ENCODE results near the gene ZER1. TPM values are rescaled to one million over a fixed set of nuclear protein-coding genes. Genes with fewer than 3 reads are reported as not detected.

ZER1 gene
- total RNA-seq, 2 donors from 2014 or later, result 25.7 to 41.9 TPM

- intact Hi-C loops (cut with DNase I), result no loop called here
- H3K9me3 ChIP-seq, result no peaks in the 10 kb centered on the region
- no peak for TF ChIP-seq CTCF (IDR thresholded peaks at IDR 0.05)
- no peak for TF ChIP-seq POLR2A (IDR thresholded peaks at IDR 0.05)
- H3K4me3 ChIP-seq, result no peak overlapping the region
- no peaks in the 10 kb centered on the region for H3K36me3 ChIP-seq (replicated peaks in 1 of 2; ENCODE audit: insufficient read depth in 1 of 2, low read depth in 2 of 2)
- H3K4me1 ChIP-seq, result peaks cover 46% of the 10 kb centered on the region
- DNase-seq, result no peak
- no peaks in the 10 kb centered on the region for H3K27me3 ChIP-seq
- H3K27ac ChIP-seq, result peak overlapping the region in 1 of 4 donors; percentile 37
- ATAC-seq, result peak; percentile 31
- 22% methylated on average over 3 of the region's 3 CpGs for whole genome bisulfite sequencing, 2 donors
Observed at GRCh38 chr9:128765499-128765898, 6.2 kb downstream of the ZER1 start.

GRCh38 chr9:128764361-128764760, 7.4 kb downstream of the ZER1 start:
- ATAC-seq (no peak), DNase-seq (no peak)
- H3K4me1 ChIP-seq, result peaks cover 34% of the 10 kb centered on the region
- no peaks in the 10 kb centered on the region for H3K36me3 ChIP-seq (replicated peaks in 1 of 2; ENCODE audit: insufficient read depth in 1 of 2, low read depth in 2 of 2)
- 75% methylated on average over 6 of the region's 6 CpGs; no CpG with 5 or more reads in 1 of the 2 donors for WGBS, 2 donors
- no peaks in the 10 kb centered on the region for H3K27me3 ChIP-seq
- TF ChIP-seq POLR2A (IDR thresholded peaks at IDR 0.05) (no peak), CTCF (IDR thresholded peaks at IDR 0.05) (no peak)
- peak overlapping the region in 2 of 4 donors; percentile 15 to 28 for H3K27ac ChIP-seq
- no peak overlapping the region for H3K4me3 ChIP-seq
- intact Hi-C loops (cut with DNase I), result no loop called here
- H3K9me3 ChIP-seq, result no peaks in the 10 kb centered on the region

- intact Hi-C loops (cut with DNase I), result no loop called here
- DNase-seq (no peak), ATAC-seq (no peak)
- Histone ChIP-seq H3K4me3 (no peak overlapping the region), H3K36me3 (replicated peaks in 1 of 2; ENCODE audit: insufficient read depth in 1 of 2, low read depth in 2 of 2) (no peaks in the 10 kb centered on the region), H3K27me3 (no peaks in the 10 kb centered on the region), H3K4me1 (peaks cover 28% of the 10 kb centered on the region), H3K9me3 (no peaks in the 10 kb centered on the region), H3K27ac (peak overlapping the region in 2 of 4 donors; percentile 4 to 18)
- TF ChIP-seq CTCF (IDR thresholded peaks at IDR 0.05), result no peak
- TF ChIP-seq POLR2A (IDR thresholded peaks at IDR 0.05), result no peak
- WGBS, 2 donors, result 60 to 62% methylated on average over 9 of the region's 9 CpGs
Observed at GRCh38 chr9:128762671-128763449, 8.9 kb downstream of the ZER1 start.

- Histone ChIP-seq H3K9me3 (no peaks in the 10 kb centered on the region), H3K36me3 (replicated peaks in 1 of 2; ENCODE audit: insufficient read depth in 1 of 2, low read depth in 2 of 2) (no peaks in the 10 kb centered on the region), H3K27ac (no peak overlapping the region), H3K4me3 (no peak overlapping the region), H3K27me3 (no peaks in the 10 kb centered on the region), H3K4me1 (peaks cover 2% of the 10 kb centered on the region)
- intact Hi-C loops (cut with DNase I), result no loop called here
- WGBS, 2 donors, result 77 to 92% methylated on average over 6 of the region's 6 CpGs
- TF ChIP-seq POLR2A (IDR thresholded peaks at IDR 0.05) (no peak), CTCF (IDR thresholded peaks at IDR 0.05) (no peak)
- no peak for ATAC-seq
- no peak for DNase-seq
Observed at GRCh38 chr9:128757602-128758001, 14.1 kb downstream of the ZER1 start.

GRCh38 chr9:128753627-128754026, 18.1 kb downstream of the ZER1 start:
- WGBS, 2 donors, result 91 to 98% methylated on average over 6 to 16 of the region's 16 CpGs
- no peaks in the 10 kb centered on the region for H3K4me1 ChIP-seq
- H3K9me3 ChIP-seq, result no peaks in the 10 kb centered on the region
- no peaks in the 10 kb centered on the region for H3K27me3 ChIP-seq
- intact Hi-C loops (cut with DNase I), result no loop called here
- no peak for DNase-seq
- peaks cover 0 to 5% of the 10 kb centered on the region in 2 donors for H3K36me3 ChIP-seq (replicated peaks in 1 of 2; ENCODE audit: insufficient read depth in 1 of 2, low read depth in 2 of 2)
- H3K27ac ChIP-seq, result no peak overlapping the region
- no peak for ATAC-seq
- TF ChIP-seq CTCF (IDR thresholded peaks at IDR 0.05) (no peak), POLR2A (IDR thresholded peaks at IDR 0.05) (no peak)
- H3K4me3 ChIP-seq, result no peak overlapping the region

All from body of pancreas (tissue), 4 donors.